HepG2 (cell line): ENCODE measurements around the gene AKAP14. TPM values are rescaled to one million over a fixed set of nuclear protein-coding genes. Genes with fewer than 3 reads are reported as not detected.

Experiments used
- ATF7 ChIP-seq, 2 experiments: fragments of 450-650 bp in 1 of 2; sonication (generic) in 1 of 2; formaldehyde crosslinking in 1 of 2; IDR thresholded peaks; 2 replicates each; pipeline versions ENCODE4 v1.4.0 to v1.6.1; 2016 to 2020; ENCODE audit warnings: antibody characterized with exemption in 1 of 2, mild to moderate bottlenecking in 1 of 2, missing genetic modification reagents in 1 of 2
- FOXP1 ChIP-seq, 2 experiments: fragments of 450-650 bp in 1 of 2; IDR thresholded peaks; 2 replicates each; pipeline ENCODE4 v1.6.1; 2017 to 2018; ENCODE audit warnings: antibody characterized with exemption in 1 of 2
- MYC ChIP-seq: sonication (generic); formaldehyde crosslinking; IDR thresholded peaks from 2 replicates; pipeline ENCODE4 v1.9.0; 2021; ENCODE audit warnings: missing genetic modification reagents, borderline replicate concordance
- SIX4 ChIP-seq: sonication (generic); formaldehyde crosslinking; IDR thresholded peaks from 2 replicates; pipeline ENCODE4 v1.4.0; 2020; ENCODE audit warnings: missing genetic modification reagents
- SMC3 ChIP-seq: IDR thresholded peaks from 2 replicates; pipeline ENCODE4 v1.6.1; 2011; ENCODE audit warnings: low read length, improper control_type of control experiment
- SNAI1 ChIP-seq: sonication (generic); formaldehyde crosslinking; IDR thresholded peaks from 2 replicates; pipeline ENCODE4 v1.5.0; 2020; ENCODE audit warnings: mild to moderate bottlenecking, missing genetic modification reagents, borderline replicate concordance
- ZBTB7A ChIP-seq: sonication (generic); formaldehyde crosslinking; IDR thresholded peaks from 2 replicates; pipeline ENCODE4 v1.8.0; 2022; ENCODE audit warnings: mild to moderate bottlenecking, missing genetic modification reagents
- ZGPAT ChIP-seq: IDR thresholded peaks from 2 replicates; pipeline ENCODE4 v1.6.1; 2016; ENCODE audit warnings: mild to moderate bottlenecking
- ZNF33A ChIP-seq: sonication (generic); formaldehyde crosslinking; IDR thresholded peaks from 2 replicates; pipeline ENCODE4 v1.5.1; 2020; ENCODE audit warnings: missing genetic modification reagents, mild to moderate bottlenecking, moderate library complexity, borderline replicate concordance
- ZNF34 ChIP-seq: sonication (generic); formaldehyde crosslinking; IDR thresholded peaks from 2 replicates; pipeline ENCODE4 v1.4.0; 2020; ENCODE audit warnings: mild to moderate bottlenecking, missing genetic modification reagents, borderline replicate concordance
- polyA plus RNA-seq, 8 experiments: library from polyadenylated mRNA; depleted of rRNA in 3 of 8; stranded (reverse) in 7 of 8; unstranded in 1 of 8; fragments of >200 nt; fragmentation: Illumina TruSeq in 4 of 8; extraction: Trizol in 4 of 8; gene quantifications; 2 replicates each; pipeline versions ENCODE4 v1.2.1 to v1.2.3, GENCODE V29; 2011 to 2016; ENCODE audit warnings: low read depth in 4 of 8, missing spikeins in 1 of 8, mixed read lengths in 1 of 8; ENCODE audit not compliant: insufficient read depth in 1 of 8
- total RNA-seq, 5 experiments: library from RNA; depleted of rRNA; stranded (reverse); fragments of >200 nt; fragmentation: Illumina TruSeq; extraction: Trizol; gene quantifications; 2 replicates each; pipeline ENCODE4 v1.2.3, GENCODE V29; 2016; ENCODE audit warnings: low read depth in 1 of 5
- TF ChIP-seq, protein P1 (sequence below): sonication (generic); formaldehyde crosslinking; IDR thresholded peaks from 2 replicates; pipeline ENCODE4 v1.4.0; 2020; ENCODE audit warnings: missing genetic modification reagents, borderline replicate concordance
- TF ChIP-seq, protein P2 (sequence below): IDR thresholded peaks from 2 replicates; pipeline ENCODE4 v1.6.1; 2016

AKAP14 gene
- total and polyA plus RNA-seq, 2 of the 13 experiments (the other 11 are each of a cell fraction or from before 2014, with no cell fraction given) = 0.20 to 1.7 TPM

- TF ChIP-seq, protein P1, sequence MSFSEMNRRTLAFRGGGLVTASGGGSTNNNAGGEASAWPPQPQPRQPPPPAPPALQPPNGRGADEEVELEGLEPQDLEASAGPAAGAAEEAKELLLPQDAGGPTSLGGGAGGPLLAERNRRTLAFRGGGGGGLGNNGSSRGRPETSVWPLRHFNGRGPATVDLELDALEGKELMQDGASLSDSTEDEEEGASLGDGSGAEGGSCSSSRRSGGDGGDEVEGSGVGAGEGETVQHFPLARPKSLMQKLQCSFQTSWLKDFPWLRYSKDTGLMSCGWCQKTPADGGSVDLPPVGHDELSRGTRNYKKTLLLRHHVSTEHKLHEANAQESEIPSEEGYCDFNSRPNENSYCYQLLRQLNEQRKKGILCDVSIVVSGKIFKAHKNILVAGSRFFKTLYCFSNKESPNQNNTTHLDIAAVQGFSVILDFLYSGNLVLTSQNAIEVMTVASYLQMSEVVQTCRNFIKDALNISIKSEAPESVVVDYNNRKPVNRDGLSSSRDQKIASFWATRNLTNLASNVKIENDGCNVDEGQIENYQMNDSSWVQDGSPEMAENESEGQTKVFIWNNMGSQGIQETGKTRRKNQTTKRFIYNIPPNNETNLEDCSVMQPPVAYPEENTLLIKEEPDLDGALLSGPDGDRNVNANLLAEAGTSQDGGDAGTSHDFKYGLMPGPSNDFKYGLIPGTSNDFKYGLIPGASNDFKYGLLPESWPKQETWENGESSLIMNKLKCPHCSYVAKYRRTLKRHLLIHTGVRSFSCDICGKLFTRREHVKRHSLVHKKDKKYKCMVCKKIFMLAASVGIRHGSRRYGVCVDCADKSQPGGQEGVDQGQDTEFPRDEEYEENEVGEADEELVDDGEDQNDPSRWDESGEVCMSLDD (CRISPR knock-in tag) = no peak
- TF ChIP-seq SNAI1 (CRISPR knock-in tag) (no peak), FOXP1 (IDR thresholded peaks at IDR 0.05) (no peak), FOXP1 (CRISPR knock-in tag; IDR thresholded peaks at IDR 0.05) (peak; percentile 19; the same call in 1 of the 2 replicates), ATF7 (IDR thresholded peaks at IDR 0.05) (no peak), ATF7 (CRISPR knock-in tag; IDR thresholded peaks at IDR 0.05) (no peak; the same call in 1 of the 2 replicates), ZBTB7A (no peak), SIX4 (CRISPR knock-in tag) (no peak), MYC (CRISPR knock-in tag) (no peak), ZNF34 (CRISPR knock-in tag) (no peak), SMC3 (no peak), ZGPAT (CRISPR knock-in tag) (peak; percentile 61; the same call in 1 of the 2 replicates), ZNF33A (peak; percentile 16; the same call in 1 of the 2 replicates)
- TF ChIP-seq, protein P2, sequence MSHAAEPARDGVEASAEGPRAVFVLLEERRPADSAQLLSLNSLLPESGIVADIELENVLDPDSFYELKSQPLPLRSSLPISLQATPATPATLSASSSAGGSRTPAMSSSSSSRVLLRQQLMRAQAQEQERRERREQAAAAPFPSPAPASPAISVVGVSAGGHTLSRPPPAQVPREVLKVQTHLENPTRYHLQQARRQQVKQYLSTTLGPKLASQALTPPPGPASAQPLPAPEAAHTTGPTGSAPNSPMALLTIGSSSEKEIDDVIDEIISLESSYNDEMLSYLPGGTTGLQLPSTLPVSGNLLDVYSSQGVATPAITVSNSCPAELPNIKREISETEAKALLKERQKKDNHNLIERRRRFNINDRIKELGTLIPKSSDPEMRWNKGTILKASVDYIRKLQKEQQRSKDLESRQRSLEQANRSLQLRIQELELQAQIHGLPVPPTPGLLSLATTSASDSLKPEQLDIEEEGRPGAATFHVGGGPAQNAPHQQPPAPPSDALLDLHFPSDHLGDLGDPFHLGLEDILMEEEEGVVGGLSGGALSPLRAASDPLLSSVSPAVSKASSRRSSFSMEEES (CRISPR knock-in tag) = no peak
Measured at GRCh38 chrX:119943185-119943988, 47.7 kb downstream of the AKAP14 start, which contains the start of gene NKAP (continued).
